ENCODE results near the gene RIMS4. TPM values are rescaled to one million over a fixed set of nuclear protein-coding genes. Genes with fewer than 3 reads are reported as not detected.

The RIMS4 gene
- total RNA-seq, 4 donors from 2014 or later, result 1.1 to 5.6 (median 1.9) TPM; not detected in 1

- H3K36me3 ChIP-seq, result no peaks in the 10 kb centered on the region
- DNase-seq, result no peak
- no peak overlapping the region for H3K4me3 ChIP-seq
- no peaks in the 10 kb centered on the region for H3K9me3 ChIP-seq
- peaks cover 0 to 6% (median 0%) of the 10 kb centered on the region in 4 donors for H3K4me1 ChIP-seq
- H3K27me3 ChIP-seq, result no peaks in the 10 kb centered on the region
- in situ Hi-C loops (cut with MboI; ENCODE audit: low pct_ligation_motif_present in 1 of 4, low pct_unique_long_range_greater_than_20kb in 1 of 4, low sequenced_read_pairs in 3 of 4), result no loop called here
- intact Hi-C loops (cut with DNase I; ENCODE audit: low total_unique reads), result no loop called here
- H3K27ac ChIP-seq, result no peak overlapping the region
- no peak for TF ChIP-seq EP300 (IDR thresholded peaks at IDR 0.05; ENCODE audit: low read depth)
- no peak for TF ChIP-seq POLR2A (IDR thresholded peaks at IDR 0.05)
- TF ChIP-seq CTCF (IDR thresholded peaks at IDR 0.05), result no peak
- no peak for TF ChIP-seq POLR2AphosphoS5 (IDR thresholded peaks at IDR 0.05)
- 75% methylated on average over 3 of the region's 3 CpGs; no CpG with 5 or more reads in 1 of the 2 donors for WGBS, 2 donors (ENCODE audit: low coverage in 1 of 2)
These were observed 22.4 kb upstream of the RIMS4 start for GRCh38 chr20:44832724-44833123.

DNA sequence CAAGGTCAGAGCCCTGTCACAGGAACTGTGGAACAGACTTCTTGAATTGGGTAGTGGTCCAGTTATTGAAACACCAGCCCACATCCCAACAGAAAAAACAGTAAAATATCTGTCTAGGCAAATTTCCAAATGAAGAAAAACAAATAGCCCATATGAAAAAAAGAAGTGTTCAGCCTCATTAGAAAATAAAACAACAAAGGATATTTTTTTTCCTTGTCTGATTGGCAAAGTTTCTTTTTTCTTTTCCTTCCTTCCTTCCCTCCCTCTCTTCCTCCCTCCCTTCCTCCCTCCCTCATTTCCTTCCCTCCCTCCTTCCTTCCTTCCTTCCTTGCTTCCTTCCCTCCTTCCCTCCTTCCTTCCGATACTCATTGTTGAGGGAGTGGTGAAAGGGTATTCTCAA lies 20.6 kb upstream of the RIMS4 start:
- DNase-seq, result no peak
- H3K4me3 ChIP-seq, result no peak overlapping the region
- intact Hi-C loops (cut with DNase I; ENCODE audit: low total_unique reads) (no loop called here), in situ Hi-C loops (cut with MboI; ENCODE audit: low pct_ligation_motif_present in 1 of 4, low pct_unique_long_range_greater_than_20kb in 1 of 4, low sequenced_read_pairs in 3 of 4) (no loop called here)
- H3K36me3 ChIP-seq, result no peaks in the 10 kb centered on the region
- WGBS, 2 donors (ENCODE audit: low coverage in 1 of 2), result 83 to 92% methylated on average over 1 of the region's 1 CpG
- no peak overlapping the region for H3K27ac ChIP-seq
- no peaks in the 10 kb centered on the region for H3K27me3 ChIP-seq
- peaks cover 0 to 6% (median 0%) of the 10 kb centered on the region in 4 donors for H3K4me1 ChIP-seq
- TF ChIP-seq POLR2AphosphoS5 (IDR thresholded peaks at IDR 0.05) (no peak), CTCF (IDR thresholded peaks at IDR 0.05) (no peak), POLR2A (IDR thresholded peaks at IDR 0.05) (no peak), EP300 (IDR thresholded peaks at IDR 0.05; ENCODE audit: low read depth) (no peak)
- H3K9me3 ChIP-seq, result no peaks in the 10 kb centered on the region

DNA sequence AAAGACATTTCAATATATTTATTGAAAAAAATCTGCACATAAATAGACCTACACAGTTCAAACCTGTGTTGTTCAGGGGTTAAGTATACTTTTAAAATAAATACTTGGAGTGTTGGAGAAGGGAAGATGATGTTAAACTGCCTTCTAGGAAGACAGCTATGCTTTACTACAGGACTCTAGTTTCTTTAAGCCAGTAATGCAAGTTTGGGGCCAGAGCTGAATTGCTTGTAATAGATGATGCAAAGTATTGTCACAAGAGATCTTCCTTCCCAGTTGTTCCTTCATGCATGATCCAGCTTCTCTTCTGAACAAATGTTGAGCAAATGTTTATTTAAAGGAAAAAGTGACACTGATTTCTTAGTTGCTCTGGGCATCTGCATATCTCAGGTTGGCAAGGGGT lies 20.2 kb upstream of the RIMS4 start:
- peaks cover 0 to 6% (median 0%) of the 10 kb centered on the region in 4 donors for H3K4me1 ChIP-seq
- H3K4me3 ChIP-seq, result no peak overlapping the region
- no peak overlapping the region for H3K27ac ChIP-seq
- no peaks in the 10 kb centered on the region for H3K27me3 ChIP-seq
- TF ChIP-seq POLR2AphosphoS5 (IDR thresholded peaks at IDR 0.05), result no peak
- no peak for TF ChIP-seq CTCF (IDR thresholded peaks at IDR 0.05)
- TF ChIP-seq POLR2A (IDR thresholded peaks at IDR 0.05), result no peak
- TF ChIP-seq EP300 (IDR thresholded peaks at IDR 0.05; ENCODE audit: low read depth), result no peak
- H3K9me3 ChIP-seq, result no peaks in the 10 kb centered on the region
- intact Hi-C loops (cut with DNase I; ENCODE audit: low total_unique reads) (no loop called here), in situ Hi-C loops (cut with MboI; ENCODE audit: low pct_ligation_motif_present in 1 of 4, low pct_unique_long_range_greater_than_20kb in 1 of 4, low sequenced_read_pairs in 3 of 4) (no loop called here)
- no peak for DNase-seq
- no peaks in the 10 kb centered on the region for H3K36me3 ChIP-seq

GRCh38 chr20:44829688-44830087 lies 19.3 kb upstream of the RIMS4 start:
- peaks cover 0 to 3% (median 0%) of the 10 kb centered on the region in 4 donors for H3K4me1 ChIP-seq
- WGBS, 2 donors (ENCODE audit: low coverage in 1 of 2), result 52% methylated on average over 4 to 5 of the region's 5 CpGs
- TF ChIP-seq CTCF (IDR thresholded peaks at IDR 0.05) (no peak), EP300 (IDR thresholded peaks at IDR 0.05; ENCODE audit: low read depth) (no peak), POLR2A (IDR thresholded peaks at IDR 0.05) (no peak), POLR2AphosphoS5 (IDR thresholded peaks at IDR 0.05) (no peak)
- peak overlapping the region in 1 of 4 donors; percentile 37 for H3K27ac ChIP-seq
- no peaks in the 10 kb centered on the region for H3K27me3 ChIP-seq
- in situ Hi-C loops (cut with MboI; ENCODE audit: low pct_ligation_motif_present in 1 of 4, low pct_unique_long_range_greater_than_20kb in 1 of 4, low sequenced_read_pairs in 3 of 4), result no loop called here
- no peak overlapping the region for H3K4me3 ChIP-seq
- H3K9me3 ChIP-seq, result no peaks in the 10 kb centered on the region
- no peak for DNase-seq
- intact Hi-C loops (cut with DNase I; ENCODE audit: low total_unique reads), result no loop called here
- no peaks in the 10 kb centered on the region for H3K36me3 ChIP-seq
